Mesendoderm (in vitro differentiated cells): Measurements from ENCODE around the gene ATP6V1F.

Experiments used
- DNase-seq: peaks from one replicate; pipeline ENCODE4 v3.0.0; 2013
- H2AK5ac ChIP-seq: 2 replicates; pipeline ENCODE4 v1.6.1; 2013; ENCODE audit warnings: low read length, inconsistent platforms
- H2BK120ac ChIP-seq: 2 replicates; pipeline ENCODE4 v1.6.1; 2013; ENCODE audit warnings: low read depth, mild to moderate bottlenecking, low read length, moderate library complexity, mixed read lengths
- H2BK15ac ChIP-seq: replicated peaks from 2 replicates; pipeline ENCODE4 v1.6.1; 2013; ENCODE audit warnings: low read depth, mild to moderate bottlenecking, moderate library complexity
- H2BK5ac ChIP-seq: 2 replicates; pipeline ENCODE4 v1.6.1; 2013; ENCODE audit warnings: low read length, inconsistent platforms
- H3K18ac ChIP-seq: 2 replicates; pipeline ENCODE4 v1.6.1; 2013; ENCODE audit warnings: mild to moderate bottlenecking, low read length, mixed read lengths
- H3K23ac ChIP-seq: one replicate; pipeline ENCODE4 v1.6.1; 2013; ENCODE audit warnings: low read length
- H3K27ac ChIP-seq: 2 replicates; pipeline ENCODE4 v1.5.1; 2013; ENCODE audit warnings: low read depth, mild to moderate bottlenecking, inconsistent platforms, low read length, moderate library complexity
- H3K27me3 ChIP-seq: 2 replicates; pipeline ENCODE4 v1.6.1; 2013; ENCODE audit warnings: low read length, control low read depth, mild to moderate bottlenecking, inconsistent platforms; ENCODE audit not compliant: insufficient read depth, poor library complexity
- H3K36me3 ChIP-seq: 2 replicates; pipeline ENCODE4 v1.6.1; 2013; ENCODE audit warnings: low read length, inconsistent platforms; ENCODE audit not compliant: control insufficient read depth, insufficient read depth
- H3K4ac ChIP-seq: one replicate; pipeline ENCODE4 v1.6.1; 2013; ENCODE audit warnings: low read depth, mild to moderate bottlenecking, low read length, moderate library complexity
- H3K4me1 ChIP-seq: 2 replicates; pipeline ENCODE4 v1.6.1; 2013; ENCODE audit warnings: low read depth, low read length, inconsistent platforms; ENCODE audit not compliant: control insufficient read depth
- H3K4me2 ChIP-seq: 2 replicates; pipeline ENCODE4 v1.6.1; 2013; ENCODE audit warnings: low read length
- H3K4me3 ChIP-seq: 2 replicates; pipeline ENCODE4 v1.5.1; 2013; ENCODE audit warnings: mild to moderate bottlenecking, low read length
- H3K56ac ChIP-seq: one replicate; pipeline ENCODE4 v1.6.1; 2013; ENCODE audit warnings: low read length
- H3K79me1 ChIP-seq: 2 replicates; pipeline ENCODE4 v1.6.1; 2013; ENCODE audit warnings: low read length, inconsistent platforms
- H3K79me2 ChIP-seq: 2 replicates; pipeline ENCODE4 v1.6.1; 2013; ENCODE audit warnings: mild to moderate bottlenecking, low read length; ENCODE audit not compliant: control insufficient read depth, insufficient read depth
- H3K9ac ChIP-seq: 2 replicates; pipeline ENCODE4 v1.6.1; 2013; ENCODE audit warnings: low read length, inconsistent platforms
- H4K5ac ChIP-seq: one replicate; pipeline ENCODE4 v1.6.1; 2013; ENCODE audit warnings: low read length
- H4K8ac ChIP-seq: one replicate; pipeline ENCODE4 v1.6.1; 2013; ENCODE audit warnings: low read depth, mild to moderate bottlenecking, control low read depth, low read length, moderate library complexity
- WGBS: extraction: QIAGEN DNeasy Blood & Tissue Kit; methylation state at CpG from one replicate; pipeline ENCODE4 v1.1.7; 2013; ENCODE audit warnings: low lambda C conversion rate, missing lambda C conversion rate; ENCODE audit not compliant: insufficient coverage; ENCODE audit errors: extremely low coverage; 5-methylcytosine and 5-hydroxymethylcytosine counted together

Gene ATP6V1F

GRCh38 chr7:128900237-128900636, 37.6 kb downstream of the ATP6V1F start:
- Histone ChIP-seq H4K8ac (no peak overlapping the region), H3K4me2 (no peak overlapping the region), H2BK120ac (no peak overlapping the region), H3K27ac (no peak overlapping the region), H3K56ac (no peak overlapping the region), H3K4ac (no peak overlapping the region), H2AK5ac (no peak overlapping the region), H2BK5ac (no peak overlapping the region), H3K27me3 (no peaks in the 10 kb centered on the region), H3K79me2 (no peaks in the 10 kb centered on the region), H3K79me1 (no peaks in the 10 kb centered on the region), H4K5ac (no peak overlapping the region), H3K23ac (no peak overlapping the region), H3K18ac (no peak overlapping the region), H2BK15ac (no peak overlapping the region), H3K4me1 (no peaks in the 10 kb centered on the region), H3K4me3 (no peak overlapping the region), H3K36me3 (no peaks in the 10 kb centered on the region), H3K9ac (no peak overlapping the region)
- no peak for DNase-seq
- WGBS: no CpG with 5 or more reads among the region's 1 CpG

GRCh38 chr7:128902761-128903585, 40.3 kb downstream of the ATP6V1F start:
- no peaks in the 10 kb centered on the region for H3K4me1 ChIP-seq
- no CpG with 5 or more reads among the region's 12 CpGs for WGBS
- no peak overlapping the region for H3K4me3 ChIP-seq
- no peak overlapping the region for H3K9ac ChIP-seq
- H4K8ac ChIP-seq: no peak overlapping the region
- no peak overlapping the region for H2BK15ac ChIP-seq
- no peak overlapping the region for H3K27ac ChIP-seq
- H3K4ac ChIP-seq: no peak overlapping the region
- H3K18ac ChIP-seq: no peak overlapping the region
- no peak for DNase-seq
- H3K27me3 ChIP-seq: no peaks in the 10 kb centered on the region
- no peak overlapping the region for H3K4me2 ChIP-seq
- no peaks in the 10 kb centered on the region for H3K79me2 ChIP-seq
- H3K23ac ChIP-seq: no peak overlapping the region
- H4K5ac ChIP-seq: no peak overlapping the region
- H3K79me1 ChIP-seq: no peaks in the 10 kb centered on the region
- no peak overlapping the region for H2BK5ac ChIP-seq
- no peaks in the 10 kb centered on the region for H3K36me3 ChIP-seq
- H2BK120ac ChIP-seq: no peak overlapping the region
- H3K56ac ChIP-seq: no peak overlapping the region
- no peak overlapping the region for H2AK5ac ChIP-seq

- Histone ChIP-seq H3K18ac (no peak overlapping the region), H4K5ac (no peak overlapping the region), H3K9ac (no peak overlapping the region), H3K23ac (no peak overlapping the region), H3K4ac (no peak overlapping the region), H3K4me3 (no peak overlapping the region), H2BK15ac (no peak overlapping the region), H2BK120ac (no peak overlapping the region), H3K4me2 (no peak overlapping the region), H3K36me3 (no peaks in the 10 kb centered on the region), H2BK5ac (no peak overlapping the region), H3K79me1 (no peaks in the 10 kb centered on the region), H3K79me2 (no peaks in the 10 kb centered on the region), H3K4me1 (no peaks in the 10 kb centered on the region), H4K8ac (no peak overlapping the region), H2AK5ac (no peak overlapping the region), H3K56ac (no peak overlapping the region), H3K27ac (no peak overlapping the region), H3K27me3 (no peaks in the 10 kb centered on the region)
- no peak for DNase-seq
- no CpG with 5 or more reads among the region's 14 CpGs for WGBS
These were observed 41.1 kb downstream of the ATP6V1F start for GRCh38 chr7:128903621-128904361.

- no CpG with 5 or more reads among the region's 8 CpGs for WGBS
- no peak overlapping the region for H3K18ac ChIP-seq
- no peak overlapping the region for H3K4ac ChIP-seq
These were observed 41.9 kb downstream of the ATP6V1F start for GRCh38 chr7:128904381-128905197.

GRCh38 chr7:128906001-128906765, 43.5 kb downstream of the ATP6V1F start:
- Histone ChIP-seq H2BK5ac (no peak overlapping the region), H3K4me1 (peaks cover 6% of the 10 kb centered on the region), H4K5ac (no peak overlapping the region), H3K56ac (no peak overlapping the region), H3K36me3 (no peaks in the 10 kb centered on the region), H3K4me2 (no peak overlapping the region), H4K8ac (no peak overlapping the region), H3K4me3 (no peak overlapping the region), H3K27ac (no peak overlapping the region), H3K79me1 (no peaks in the 10 kb centered on the region), H3K79me2 (no peaks in the 10 kb centered on the region), H3K9ac (no peak overlapping the region), H2AK5ac (no peak overlapping the region), H3K4ac (no peak overlapping the region), H3K23ac (no peak overlapping the region), H2BK15ac (no peak overlapping the region), H3K27me3 (no peaks in the 10 kb centered on the region), H3K18ac (no peak overlapping the region), H2BK120ac (no peak overlapping the region)
- WGBS: no CpG with 5 or more reads among the region's 5 CpGs
- DNase-seq: no peak

More at GRCh38 chr7:128904381-128905197, 41.9 kb downstream of the ATP6V1F start:
- Histone ChIP-seq H3K23ac (no peak overlapping the region), H3K36me3 (no peaks in the 10 kb centered on the region), H2BK5ac (no peak overlapping the region), H2BK15ac (no peak overlapping the region), H3K79me2 (no peaks in the 10 kb centered on the region), H3K27ac (no peak overlapping the region), H2AK5ac (no peak overlapping the region), H3K4me1 (peaks cover 4% of the 10 kb centered on the region), H3K9ac (no peak overlapping the region), H2BK120ac (no peak overlapping the region), H4K5ac (no peak overlapping the region), H3K4me2 (no peak overlapping the region), H4K8ac (no peak overlapping the region), H3K27me3 (no peaks in the 10 kb centered on the region), H3K56ac (no peak overlapping the region), H3K4me3 (no peak overlapping the region), H3K79me1 (no peaks in the 10 kb centered on the region)
- peak; percentile 69 for DNase-seq
